NCI-H146 treated with DMSO at 0.1 percent for 48 hours (cell line): ENCODE measurements around the gene ARHGAP31.
"Not testable (repeated sequence)": the region's sequence is repeated elsewhere in the genome, so short reads cannot be mapped to it uniquely, and the experiment has no call there.

Experiments
- DNase-seq: peaks from one replicate; lab custom pipeline; 2025; ENCODE audit not compliant: unreplicated experiment; lab: John Stamatoyannopoulos, UW

The ARHGAP31 gene

GRCh38 chr3:119318876-119319275, 24.7 kb downstream of the ARHGAP31 start:
- no peak for DNase-seq

GRCh38 chr3:119319311-119319710, 25.1 kb downstream of the ARHGAP31 start:
- DNase-seq = no peak

GRCh38 chr3:119320785-119321184, 26.6 kb downstream of the ARHGAP31 start:
- DNase-seq = not testable (repeated sequence)

GRCh38 chr3:119322021-119322834, 28.0 kb downstream of the ARHGAP31 start:
- peak; percentile 39 for DNase-seq

- DNase-seq = peak; percentile 58
Observed at GRCh38 chr3:119322835-119323722, 28.9 kb downstream of the ARHGAP31 start.

- no peak for DNase-seq
Observed at GRCh38 chr3:119323723-119324085, 29.5 kb downstream of the ARHGAP31 start.

- DNase-seq = no peak
Observed at GRCh38 chr3:119324899-119325298, 30.7 kb downstream of the ARHGAP31 start.

GRCh38 chr3:119326976-119327375, 32.8 kb downstream of the ARHGAP31 start:
- no peak for DNase-seq

GRCh38 chr3:119329551-119329950, 35.4 kb downstream of the ARHGAP31 start:
- no peak for DNase-seq

GRCh38 chr3:119330181-119330580, 36.0 kb downstream of the ARHGAP31 start:
- no peak for DNase-seq

- DNase-seq = no peak
Observed at GRCh38 chr3:119330858-119331257, 36.7 kb downstream of the ARHGAP31 start.

GRCh38 chr3:119331661-119332060, 37.5 kb downstream of the ARHGAP31 start:
- no peak for DNase-seq

GRCh38 chr3:119333773-119334509, 39.8 kb downstream of the ARHGAP31 start:
- no peak for DNase-seq

GRCh38 chr3:119336823-119337222, 42.6 kb downstream of the ARHGAP31 start:
- no peak for DNase-seq

- DNase-seq = not testable (repeated sequence)
Observed at GRCh38 chr3:119337407-119337806, 43.2 kb downstream of the ARHGAP31 start.

GRCh38 chr3:119338754-119339153, 44.6 kb downstream of the ARHGAP31 start:
- DNase-seq = no peak

GRCh38 chr3:119340014-119340413, 45.8 kb downstream of the ARHGAP31 start:
- no peak for DNase-seq

GRCh38 chr3:119340446-119340845, 46.3 kb downstream of the ARHGAP31 start:
- DNase-seq = no peak

GRCh38 chr3:119342176-119342575, 48.0 kb downstream of the ARHGAP31 start:
- DNase-seq = no peak

GRCh38 chr3:119343719-119344118, 49.5 kb downstream of the ARHGAP31 start:
- DNase-seq = no peak

- DNase-seq = no peak
Observed at GRCh38 chr3:119346076-119346496, 51.9 kb downstream of the ARHGAP31 start.
